MCF 10A (cell line): Measurements from ENCODE around the gene CACNA1B. TPM values are rescaled to one million over a fixed set of nuclear protein-coding genes. Genes with fewer than 3 reads are reported as not detected.

Source experiments
- BruUV-seq: library from RNA; stranded (reverse); fragments of 400-500 nt; replicated peaks from 2 replicates; lab custom pipeline; 2021; lab: Mats Ljungman, UMichigan
- CTCF ChIA-PET: fragments of 300-600 bp; sonication (Branson Sonifier 250); formaldehyde crosslinking; extraction: SDS; loops from one replicate; lab custom pipeline; 2021; ENCODE audit warnings: antibody characterized with exemption, inconsistent platforms; lab: Yijun Ruan, JAX
- POLR2A ChIA-PET: fragments of 300-600, 350-650 bp; sonication (Branson Sonifier 250); formaldehyde crosslinking; extraction: SDS; loops from one replicate; lab custom pipeline; 2020; ENCODE audit warnings: antibody characterized with exemption, inconsistent platforms; lab: Yijun Ruan, JAX
- DNase-seq: peaks from one replicate; pipeline ENCODE4 v3.0.0-alpha.2; 2018; ENCODE audit not compliant: unreplicated experiment
- H3K27ac Mint-ChIP-seq: one replicate; pipeline ENCODE4 v1.8.0; 2022; ENCODE audit warnings: mild to moderate bottlenecking, low read depth, mixed read lengths; ENCODE audit not compliant: unreplicated experiment
- H3K27me3 Mint-ChIP-seq: one replicate; pipeline ENCODE4 v1.8.0; 2022; ENCODE audit warnings: mixed read lengths; ENCODE audit not compliant: insufficient read depth, unreplicated experiment
- H3K36me3 Mint-ChIP-seq: one replicate; pipeline ENCODE4 v1.8.0; 2022; ENCODE audit warnings: mild to moderate bottlenecking, moderate library complexity, mixed read lengths; ENCODE audit not compliant: insufficient read depth, unreplicated experiment
- H3K4me1 Mint-ChIP-seq: one replicate; pipeline ENCODE4 v1.8.0; 2022; ENCODE audit warnings: mixed read lengths; ENCODE audit not compliant: insufficient read depth, unreplicated experiment
- H3K4me3 Mint-ChIP-seq: one replicate; pipeline ENCODE4 v1.8.0; 2022; ENCODE audit warnings: mild to moderate bottlenecking, moderate library complexity, mixed read lengths; ENCODE audit not compliant: unreplicated experiment
- H3K9me3 Mint-ChIP-seq: one replicate; pipeline ENCODE4 v1.8.0; 2022; ENCODE audit warnings: mixed read lengths; ENCODE audit not compliant: unreplicated experiment
- CTCF ChIP-seq: fragments of 200-600 bp; IDR thresholded peaks from one replicate; pipeline ENCODE4 v1.8.0; 2022; ENCODE audit warnings: antibody characterized with exemption, mild to moderate bottlenecking; ENCODE audit not compliant: unreplicated experiment
- intact Hi-C: fragments of 100-400 bp; cut with micrococcal nuclease; formaldehyde crosslinking; loops from 2 replicates; pipeline ENCODE4 v1.14.1; 2022
- total RNA-seq: library from RNA; stranded (reverse); gene quantifications from 2 replicates; pipeline ENCODE4 v1.2.3, GENCODE V29; 2022

The CACNA1B gene
- total RNA-seq, 1 experiment from 2014 or later, result not detected

- peaks cover 6% of the 10 kb centered on the region for H3K9me3 Mint-ChIP-seq
- no peak overlapping the region for H3K27ac Mint-ChIP-seq
- no peaks in the 10 kb centered on the region for H3K4me1 Mint-ChIP-seq
- peak; percentile 7 for DNase-seq
- BruUV-seq, result no TSS peak
- POLR2A ChIA-PET, result no interaction called here
- H3K36me3 Mint-ChIP-seq, result no peaks in the 10 kb centered on the region
- CTCF ChIA-PET, result no interaction called here
- intact Hi-C loops, result no loop called here
- no peak overlapping the region for H3K4me3 Mint-ChIP-seq
- peaks cover 23% of the 10 kb centered on the region for H3K27me3 Mint-ChIP-seq
- TF ChIP-seq CTCF, result no peak
These were observed 188.5 kb downstream of the CACNA1B start for GRCh38 chr9:138066049-138066448.

DNA sequence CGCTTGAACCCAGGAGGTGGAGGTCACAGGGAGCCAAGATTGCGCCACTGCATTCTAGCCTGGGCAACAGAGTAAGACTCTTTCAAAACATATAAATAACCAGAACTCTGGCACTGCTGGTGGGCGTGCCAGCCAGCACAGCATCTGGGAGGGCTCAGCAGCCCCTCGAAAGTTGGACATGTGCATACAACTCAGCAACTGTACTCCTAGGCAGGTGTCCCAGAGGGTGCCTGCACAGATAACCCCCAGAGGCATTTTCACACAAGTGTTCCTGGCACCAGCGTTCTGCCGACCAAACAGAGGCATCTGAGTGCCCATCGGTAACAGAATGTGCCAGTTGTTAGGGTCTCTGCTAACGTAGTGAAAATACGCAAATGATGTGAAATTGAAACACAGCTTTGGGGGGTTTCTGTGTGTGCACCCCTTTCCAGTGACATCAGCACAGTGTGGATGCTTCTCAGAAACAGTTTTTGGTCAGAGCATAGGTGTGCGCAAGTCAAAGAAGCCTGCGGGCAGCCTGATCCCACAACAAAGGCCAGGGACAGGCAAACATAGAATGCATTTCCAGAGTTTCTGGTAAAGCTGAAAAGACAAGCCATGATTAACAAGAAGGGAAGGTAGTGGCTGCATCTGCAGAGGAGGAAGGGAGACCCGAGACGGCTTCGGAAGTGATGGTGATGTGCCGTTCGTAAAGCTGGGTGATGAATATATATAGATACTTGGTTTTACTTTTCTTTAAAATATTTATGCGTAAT lies 190.2 kb downstream of the CACNA1B start:
- no peak for DNase-seq
- Mint-ChIP-seq H3K27me3 (peaks cover 23% of the 10 kb centered on the region), H3K36me3 (no peaks in the 10 kb centered on the region), H3K27ac (no peak overlapping the region), H3K4me1 (no peaks in the 10 kb centered on the region), H3K4me3 (no peak overlapping the region), H3K9me3 (peaks cover under 1% of the 10 kb centered on the region)
- no peak for TF ChIP-seq CTCF
- CTCF ChIA-PET, result interaction anchor here (0.7 kb wide), 1 partner anchor 50 kb away, joined by 3 read pairs; no protein-coding TSS in a partner anchor
- POLR2A ChIA-PET, result no interaction called here
- no TSS peak for BruUV-seq
- intact Hi-C loops, result no loop called here

- no peak for DNase-seq
- POLR2A ChIA-PET, result no interaction called here
- intact Hi-C loops, result no loop called here
- H3K36me3 Mint-ChIP-seq, result no peaks in the 10 kb centered on the region
- no peak for TF ChIP-seq CTCF
- no TSS peak for BruUV-seq
- H3K4me1 Mint-ChIP-seq, result no peaks in the 10 kb centered on the region
- H3K9me3 Mint-ChIP-seq, result no peaks in the 10 kb centered on the region
- no peak overlapping the region for H3K27ac Mint-ChIP-seq
- H3K27me3 Mint-ChIP-seq, result peaks cover 23% of the 10 kb centered on the region
- CTCF ChIA-PET, result no interaction called here
- H3K4me3 Mint-ChIP-seq, result no peak overlapping the region
These were observed 191.0 kb downstream of the CACNA1B start for GRCh38 chr9:138068601-138069035.

DNA sequence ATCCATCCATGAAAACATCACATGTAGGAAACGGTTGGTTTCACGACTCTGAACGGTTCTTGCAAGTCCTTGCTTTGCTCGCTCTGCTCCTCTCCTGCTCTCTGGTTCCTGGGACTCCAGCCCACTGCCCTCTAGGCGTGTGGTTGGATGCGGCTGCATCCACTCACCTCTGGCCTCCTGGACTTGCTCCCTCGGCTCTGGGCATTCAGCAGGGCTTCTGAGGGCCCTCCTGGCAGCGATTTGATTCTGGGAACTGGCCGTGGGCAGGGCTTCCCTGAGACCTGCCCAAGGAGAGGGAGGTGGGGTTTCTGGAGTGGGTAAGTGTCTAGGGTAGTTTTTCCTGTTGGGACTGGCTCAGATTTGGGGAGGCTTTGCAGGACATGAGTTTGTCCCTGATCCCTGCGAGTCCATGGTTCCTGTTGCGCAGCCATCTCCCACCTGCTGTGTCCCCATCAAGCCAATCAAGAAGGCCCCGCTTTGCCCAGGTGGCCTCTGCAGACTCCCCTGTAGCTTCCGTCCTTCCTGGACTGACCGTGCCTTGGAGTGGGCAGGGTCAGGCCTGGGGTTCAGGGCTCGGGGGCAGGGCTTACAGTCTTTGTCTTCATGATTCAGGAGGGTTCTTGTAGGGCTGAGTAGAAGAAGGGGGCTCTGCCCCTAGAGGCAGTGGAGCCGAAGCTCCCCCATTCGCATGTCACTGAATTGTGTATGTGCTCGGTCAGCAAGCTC lies 192.3 kb downstream of the CACNA1B start:
- intact Hi-C loops, result no loop called here
- no peak for TF ChIP-seq CTCF
- no peak for DNase-seq
- no TSS peak for BruUV-seq
- H3K27me3 Mint-ChIP-seq, result peaks cover 17% of the 10 kb centered on the region
- H3K27ac Mint-ChIP-seq, result no peak overlapping the region
- no peaks in the 10 kb centered on the region for H3K36me3 Mint-ChIP-seq
- ChIA-PET CTCF (no interaction called here), POLR2A (no interaction called here)
- no peaks in the 10 kb centered on the region for H3K4me1 Mint-ChIP-seq
- no peak overlapping the region for H3K4me3 Mint-ChIP-seq
- H3K9me3 Mint-ChIP-seq, result no peaks in the 10 kb centered on the region
